22Rv1 (cell line): ENCODE results near the gene MCCD1.
"Not testable (repeated sequence)": the region's sequence is repeated elsewhere in the genome, so short reads cannot be mapped to it uniquely, and the experiment has no call there.

Experiments
- H3K27ac ChIP-seq: fragments of 450-650 bp; 2 replicates; pipeline ENCODE4 v1.5.1; 2017
- ZFX ChIP-seq: fragments of 450-650 bp; IDR thresholded peaks from 2 replicates; pipeline ENCODE4 v1.6.1; 2017; ENCODE audit warnings: antibody characterized with exemption, borderline replicate concordance
- TF ChIP-seq, protein P1 (sequence below): fragments of 450-650 bp; IDR thresholded peaks from 2 replicates; pipeline ENCODE4 v1.5.1; 2017; ENCODE audit warnings: mild to moderate bottlenecking

MCCD1 gene, protein sequence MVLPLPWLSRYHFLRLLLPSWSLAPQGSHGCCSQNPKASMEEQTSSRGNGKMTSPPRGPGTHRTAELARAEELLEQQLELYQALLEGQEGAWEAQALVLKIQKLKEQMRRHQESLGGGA

GRCh38 chr6:31528821-31529328, at the start of gene MCCD1:
Gene MCCD1 (plus strand): TSS chr6:31528962. CDS start chr6:31529015, 53 bp downstream.
- H3K27ac ChIP-seq = peak within 1 kb of the TSS; percentile 18; the same call in 1 of the 2 replicates
- TF ChIP-seq, protein P1, sequence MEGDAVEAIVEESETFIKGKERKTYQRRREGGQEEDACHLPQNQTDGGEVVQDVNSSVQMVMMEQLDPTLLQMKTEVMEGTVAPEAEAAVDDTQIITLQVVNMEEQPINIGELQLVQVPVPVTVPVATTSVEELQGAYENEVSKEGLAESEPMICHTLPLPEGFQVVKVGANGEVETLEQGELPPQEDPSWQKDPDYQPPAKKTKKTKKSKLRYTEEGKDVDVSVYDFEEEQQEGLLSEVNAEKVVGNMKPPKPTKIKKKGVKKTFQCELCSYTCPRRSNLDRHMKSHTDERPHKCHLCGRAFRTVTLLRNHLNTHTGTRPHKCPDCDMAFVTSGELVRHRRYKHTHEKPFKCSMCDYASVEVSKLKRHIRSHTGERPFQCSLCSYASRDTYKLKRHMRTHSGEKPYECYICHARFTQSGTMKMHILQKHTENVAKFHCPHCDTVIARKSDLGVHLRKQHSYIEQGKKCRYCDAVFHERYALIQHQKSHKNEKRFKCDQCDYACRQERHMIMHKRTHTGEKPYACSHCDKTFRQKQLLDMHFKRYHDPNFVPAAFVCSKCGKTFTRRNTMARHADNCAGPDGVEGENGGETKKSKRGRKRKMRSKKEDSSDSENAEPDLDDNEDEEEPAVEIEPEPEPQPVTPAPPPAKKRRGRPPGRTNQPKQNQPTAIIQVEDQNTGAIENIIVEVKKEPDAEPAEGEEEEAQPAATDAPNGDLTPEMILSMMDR = no peak
- TF ChIP-seq ZFX = no peak

- TF ChIP-seq, protein P1 = no peak
- no peak for TF ChIP-seq ZFX
- no peak overlapping the region for H3K27ac ChIP-seq
Measured at GRCh38 chr6:31479151-31479932, 49.4 kb upstream of the MCCD1 start.

DNA sequence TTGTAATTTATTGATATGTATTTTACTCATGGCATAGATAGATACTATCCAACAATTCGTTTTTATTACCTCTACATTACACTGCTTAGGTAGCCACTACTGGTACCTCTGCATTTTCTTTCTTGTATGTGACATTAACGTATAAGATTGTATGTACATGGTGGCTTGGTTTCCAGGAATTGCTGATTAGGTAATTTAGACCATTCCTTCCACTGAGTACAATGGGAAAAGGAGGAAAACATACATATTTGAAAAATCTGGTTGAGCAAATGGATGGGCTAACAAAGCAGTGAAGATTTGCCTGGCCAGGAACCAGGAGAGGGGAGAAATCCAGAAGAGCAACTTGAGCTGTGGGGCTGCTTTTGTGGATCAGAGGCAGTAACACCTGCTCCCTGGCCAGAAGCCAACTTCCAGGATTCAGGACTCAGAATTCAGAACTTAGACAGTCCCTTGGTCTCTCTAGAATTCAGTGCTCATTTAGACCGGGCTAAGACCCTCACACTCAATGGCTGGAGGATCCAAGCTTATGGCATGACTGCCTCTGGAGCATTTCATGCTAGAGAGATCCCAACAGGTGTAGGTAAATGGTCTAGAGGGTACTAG, 48.7 kb upstream of the MCCD1 start:
- H3K27ac ChIP-seq = no peak overlapping the region
- no peak for TF ChIP-seq ZFX
- TF ChIP-seq, protein P1 = no peak

DNA sequence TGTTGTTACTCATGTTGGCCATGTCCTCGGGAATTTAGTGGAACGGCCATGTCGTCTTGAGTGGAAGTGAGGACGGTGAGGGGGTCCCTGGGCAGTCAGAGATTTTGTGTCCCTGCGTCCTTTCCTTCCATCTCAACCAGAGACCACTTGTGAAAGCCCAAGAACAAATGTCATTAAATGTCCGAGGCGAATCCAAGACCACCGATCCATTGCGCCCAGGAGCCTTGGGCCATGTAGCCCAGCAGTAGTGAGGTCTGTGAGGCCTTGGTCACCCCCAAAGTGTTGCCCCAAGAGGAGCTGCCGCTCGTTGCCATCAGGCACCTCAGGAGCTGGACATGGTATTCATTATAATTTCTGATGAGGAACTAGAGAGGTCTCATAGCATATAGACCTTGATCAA, 48.2 kb upstream of the MCCD1 start:
- H3K27ac ChIP-seq = no peak overlapping the region
- no peak for TF ChIP-seq ZFX
- TF ChIP-seq, protein P1 = no peak

DNA sequence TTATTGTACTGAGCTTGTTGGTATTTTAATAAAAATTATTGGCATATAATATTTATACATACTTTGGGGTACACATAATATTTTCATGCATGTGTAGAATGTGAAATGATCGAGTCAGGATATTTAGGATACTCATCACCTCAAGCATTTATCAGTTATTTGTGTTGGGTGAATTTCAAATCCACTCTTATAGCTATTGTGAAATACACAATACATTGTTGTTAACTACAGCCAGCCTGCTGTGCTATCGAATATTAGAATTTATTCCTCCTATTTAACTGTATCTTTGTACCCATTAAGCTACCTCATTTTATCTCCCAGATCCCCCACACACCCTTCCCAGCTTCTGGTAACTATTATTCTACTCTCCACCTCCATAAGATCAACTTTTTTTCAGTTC, 45.4 kb upstream of the MCCD1 start:
- no peak overlapping the region for H3K27ac ChIP-seq
- TF ChIP-seq, protein P1 = no peak
- TF ChIP-seq ZFX = no peak

GRCh38 chr6:31485055-31485454, 43.7 kb upstream of the MCCD1 start:
- no peak for TF ChIP-seq ZFX
- TF ChIP-seq, protein P1 = no peak
- no peak overlapping the region for H3K27ac ChIP-seq

GRCh38 chr6:31486065-31486837, 42.5 kb upstream of the MCCD1 start:
- H3K27ac ChIP-seq = not testable (repeated sequence)

- not testable (repeated sequence) for H3K27ac ChIP-seq
Measured at GRCh38 chr6:31487674-31488073, 41.1 kb upstream of the MCCD1 start.
